Neural progenitor cell (in vitro differentiated cells): ENCODE data around the gene CDH13.

Experiments
- EZH2 ChIP-seq: fragments of 200-600 bp; sonication (generic); IDR thresholded peaks from 2 replicates; pipeline ENCODE4 v1.6.1; 2017; ENCODE audit warnings: antibody characterized with exemption, mild to moderate bottlenecking, moderate library complexity
- EZH2phosphoT487 ChIP-seq: fragments of 200-600 bp; sonication (generic); IDR thresholded peaks from 2 replicates; pipeline ENCODE4 v1.6.1; 2017; ENCODE audit warnings: antibody characterized with exemption
- TF ChIP-seq, protein P1 (sequence below): fragments of 200-600 bp; sonication (generic); IDR thresholded peaks from 2 replicates; pipeline ENCODE4 v1.5.1; 2017; ENCODE audit warnings: antibody characterized with exemption, mild to moderate bottlenecking

DNA sequence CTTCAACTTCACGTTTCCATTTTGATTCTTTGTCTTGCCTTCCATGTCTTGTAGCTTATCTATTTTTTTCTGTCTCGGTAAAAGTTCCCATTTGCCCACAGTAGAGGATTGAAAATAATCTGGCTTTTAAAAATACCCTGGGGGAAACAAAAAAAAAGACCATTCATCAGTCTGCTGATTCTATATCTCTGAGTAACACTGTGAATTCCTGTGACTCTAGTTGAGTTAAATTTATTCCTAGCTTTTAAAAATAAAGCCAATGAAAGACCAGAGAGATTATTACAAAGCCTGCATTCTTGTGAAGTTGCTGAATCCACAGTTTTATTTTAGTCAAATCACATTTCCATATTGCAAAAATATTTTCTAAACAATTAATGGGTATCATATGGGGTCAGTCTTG is 532.3 kb downstream of the CDH13 start:
- TF ChIP-seq, protein P1, sequence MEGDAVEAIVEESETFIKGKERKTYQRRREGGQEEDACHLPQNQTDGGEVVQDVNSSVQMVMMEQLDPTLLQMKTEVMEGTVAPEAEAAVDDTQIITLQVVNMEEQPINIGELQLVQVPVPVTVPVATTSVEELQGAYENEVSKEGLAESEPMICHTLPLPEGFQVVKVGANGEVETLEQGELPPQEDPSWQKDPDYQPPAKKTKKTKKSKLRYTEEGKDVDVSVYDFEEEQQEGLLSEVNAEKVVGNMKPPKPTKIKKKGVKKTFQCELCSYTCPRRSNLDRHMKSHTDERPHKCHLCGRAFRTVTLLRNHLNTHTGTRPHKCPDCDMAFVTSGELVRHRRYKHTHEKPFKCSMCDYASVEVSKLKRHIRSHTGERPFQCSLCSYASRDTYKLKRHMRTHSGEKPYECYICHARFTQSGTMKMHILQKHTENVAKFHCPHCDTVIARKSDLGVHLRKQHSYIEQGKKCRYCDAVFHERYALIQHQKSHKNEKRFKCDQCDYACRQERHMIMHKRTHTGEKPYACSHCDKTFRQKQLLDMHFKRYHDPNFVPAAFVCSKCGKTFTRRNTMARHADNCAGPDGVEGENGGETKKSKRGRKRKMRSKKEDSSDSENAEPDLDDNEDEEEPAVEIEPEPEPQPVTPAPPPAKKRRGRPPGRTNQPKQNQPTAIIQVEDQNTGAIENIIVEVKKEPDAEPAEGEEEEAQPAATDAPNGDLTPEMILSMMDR, result no peak
- TF ChIP-seq EZH2, result no peak
- TF ChIP-seq EZH2phosphoT487, result no peak
